Measurements from ENCODE around the gene KMT2E. TPM values are rescaled to one million over a fixed set of nuclear protein-coding genes. Genes with fewer than 3 reads are reported as not detected.

KMT2E gene
- total RNA-seq, 2 experiments from 2014 or later, result 97.4 to 98.5 TPM

GRCh38 chr7:105131033-105131656 lies 117.1 kb downstream of the KMT2E start:
- ChIA-PET CTCF (interaction anchor here (0.6 to 1.9 kb wide), 4 partner anchors 11 to 1550 kb away, joined by 3 to 5 read pairs (median 3); no protein-coding TSS in a partner anchor), POLR2A (no interaction called here)
- H3K4me3 Mint-ChIP-seq, result no peak overlapping the region

DNA sequence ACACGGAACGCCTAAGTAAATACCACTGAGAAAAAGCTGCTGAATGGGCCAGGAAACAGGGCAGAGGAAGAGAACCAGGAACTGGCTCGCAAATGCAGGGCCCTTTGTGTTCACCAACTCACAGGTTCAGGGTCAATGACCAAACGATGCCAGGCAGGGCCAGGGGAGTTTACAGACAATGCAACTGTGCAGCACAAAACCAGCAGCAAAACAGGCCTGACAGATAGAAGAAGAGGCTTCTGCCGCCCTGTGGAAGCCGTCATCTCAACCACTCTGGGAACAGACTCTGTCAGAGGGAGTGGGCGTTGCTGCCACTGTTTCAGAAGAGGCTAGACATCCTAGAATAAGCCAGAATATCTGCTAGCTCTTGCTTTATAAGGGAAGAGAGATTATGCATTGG lies 117.9 kb downstream of the KMT2E start:
- H3K4me1 Mint-ChIP-seq, result peaks cover 22% of the 10 kb centered on the region
- DNase-seq, result no peak
- H3K27me3 Mint-ChIP-seq, result no peaks in the 10 kb centered on the region
- no peak overlapping the region for H3K27ac Mint-ChIP-seq
- no peaks in the 10 kb centered on the region for H3K9me3 Mint-ChIP-seq
- POLR2A ChIA-PET, result no interaction called here
- CTCF ChIA-PET, result interaction anchor here (1.9 kb wide), 1 partner anchor 11 kb away, joined by 5 read pairs; no protein-coding TSS in a partner anchor
- no peak overlapping the region for H3K4me3 Mint-ChIP-seq
- H3K36me3 Mint-ChIP-seq (ENCODE audit: low read depth), result peaks cover 26% of the 10 kb centered on the region

More at GRCh38 chr7:105131033-105131656, 117.1 kb downstream of the KMT2E start:
- Mint-ChIP-seq H3K9me3 (no peaks in the 10 kb centered on the region), H3K27me3 (no peaks in the 10 kb centered on the region), H3K4me1 (peaks cover 23% of the 10 kb centered on the region), H3K27ac (no peak overlapping the region), H3K36me3 (ENCODE audit: low read depth) (peaks cover 24% of the 10 kb centered on the region)
- no peak for DNase-seq

GRCh38 chr7:105132335-105132734 lies 118.3 kb downstream of the KMT2E start:
- no peak for DNase-seq
- Mint-ChIP-seq H3K27ac (no peak overlapping the region), H3K36me3 (ENCODE audit: low read depth) (peaks cover 27% of the 10 kb centered on the region), H3K27me3 (no peaks in the 10 kb centered on the region), H3K9me3 (no peaks in the 10 kb centered on the region), H3K4me1 (peaks cover 18% of the 10 kb centered on the region), H3K4me3 (no peak overlapping the region)
- POLR2A ChIA-PET, result no interaction called here
- CTCF ChIA-PET, result interaction anchor here (1.9 kb wide), 1 partner anchor 11 kb away, joined by 5 read pairs; no protein-coding TSS in a partner anchor

DNA sequence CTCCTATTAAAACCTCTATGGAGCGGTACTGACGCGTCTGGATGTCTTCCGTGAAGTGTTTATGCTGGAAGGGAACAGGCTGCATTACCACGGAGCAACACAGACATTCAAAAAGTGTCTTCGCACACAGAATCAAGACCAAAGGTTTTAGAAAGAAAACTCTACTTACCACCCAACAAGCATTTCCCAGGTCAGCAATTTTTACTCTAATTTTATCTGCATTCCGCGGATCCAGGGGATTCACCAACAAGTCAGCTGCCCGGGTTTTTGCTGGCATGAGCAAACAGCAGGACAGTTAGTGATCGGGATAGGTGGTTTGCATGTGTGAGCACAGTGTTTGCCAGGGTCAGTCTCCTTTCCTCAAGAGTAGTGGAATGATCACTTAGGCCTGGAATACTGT lies 118.8 kb downstream of the KMT2E start:
- CTCF ChIA-PET, result no interaction called here
- POLR2A ChIA-PET, result no interaction called here
- Mint-ChIP-seq H3K36me3 (ENCODE audit: low read depth) (peaks cover 24% of the 10 kb centered on the region), H3K4me3 (no peak overlapping the region), H3K27me3 (no peaks in the 10 kb centered on the region), H3K4me1 (peaks cover 14% of the 10 kb centered on the region), H3K27ac (no peak overlapping the region), H3K9me3 (no peaks in the 10 kb centered on the region)
- no peak for DNase-seq

DNA sequence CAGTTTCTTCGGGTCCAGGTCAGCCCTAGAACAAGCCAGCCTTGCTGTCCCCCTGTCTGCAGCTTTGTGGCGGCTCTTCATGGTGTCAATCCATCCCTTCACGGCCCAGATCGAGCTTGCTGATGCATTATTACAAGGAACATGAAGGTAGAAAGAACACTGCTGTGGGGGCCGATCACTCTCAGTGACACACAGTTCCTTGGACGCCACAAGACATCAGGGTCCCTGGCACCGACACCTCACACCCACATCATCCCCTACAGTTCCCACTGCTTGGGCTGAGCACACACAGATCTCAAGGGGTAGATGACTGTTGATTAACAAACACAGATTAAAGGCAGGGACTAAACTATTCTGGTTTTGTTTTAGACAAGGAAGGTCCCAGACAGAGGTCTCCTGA lies 119.4 kb downstream of the KMT2E start:
- CTCF ChIA-PET, result no interaction called here
- no peak for DNase-seq
- no peak overlapping the region for H3K27ac Mint-ChIP-seq
- H3K36me3 Mint-ChIP-seq (ENCODE audit: low read depth), result peaks cover 24% of the 10 kb centered on the region
- no peak overlapping the region for H3K4me3 Mint-ChIP-seq
- no peaks in the 10 kb centered on the region for H3K27me3 Mint-ChIP-seq
- no peaks in the 10 kb centered on the region for H3K9me3 Mint-ChIP-seq
- POLR2A ChIA-PET, result no interaction called here
- H3K4me1 Mint-ChIP-seq, result peaks cover 11% of the 10 kb centered on the region

DNA sequence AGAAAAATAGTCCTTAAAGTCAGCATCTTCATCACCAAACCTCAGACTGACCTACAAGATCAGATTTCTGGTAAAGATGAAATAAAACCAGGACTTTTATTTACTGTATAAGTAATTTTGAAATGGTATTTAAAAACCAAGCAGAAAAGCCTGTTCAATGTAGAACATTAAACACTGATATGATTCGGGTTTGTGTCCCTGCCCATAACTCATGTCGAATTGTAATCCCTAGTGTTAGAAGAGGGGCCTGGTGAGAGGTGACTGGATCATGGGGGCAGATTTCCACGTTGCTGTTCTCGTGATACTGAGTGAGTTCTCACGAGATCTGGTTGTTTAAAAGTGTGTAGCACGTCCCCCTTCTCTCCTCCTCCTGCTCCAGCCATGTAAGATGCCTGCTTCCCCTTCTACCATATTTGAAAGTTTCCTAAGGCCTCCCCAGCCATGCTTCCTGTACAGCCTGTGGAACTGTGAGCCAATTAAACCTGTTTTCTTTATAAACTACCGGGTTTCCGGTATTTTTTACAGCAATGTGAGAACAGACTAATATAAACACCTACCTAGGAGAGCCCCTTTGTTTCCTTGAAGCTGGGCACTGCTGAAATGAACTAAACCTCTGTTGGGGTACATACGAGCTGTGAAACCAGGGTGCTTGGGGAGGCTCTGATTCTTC lies 120.1 kb downstream of the KMT2E start:
- CTCF ChIA-PET, result no interaction called here

DNA sequence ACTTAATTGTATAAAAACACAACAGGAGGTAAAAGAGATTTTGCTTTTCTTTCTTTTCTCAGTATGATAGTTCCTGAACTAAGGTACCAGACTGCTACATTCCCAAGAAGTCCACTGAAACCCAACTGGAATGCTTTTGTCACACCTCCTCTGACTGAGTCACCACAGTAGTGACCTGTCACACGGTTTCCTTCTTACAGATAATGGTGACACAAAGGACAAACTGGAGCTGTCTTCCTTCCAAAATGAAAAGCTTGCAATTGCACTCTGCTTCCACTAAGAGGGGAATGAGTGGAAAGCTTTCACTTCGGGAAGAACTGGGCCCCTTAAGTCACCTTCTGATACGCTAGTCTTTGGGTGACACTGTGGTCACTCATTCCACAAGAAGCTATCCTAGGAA lies 122.2 kb downstream of the KMT2E start:
- no peak overlapping the region for H3K27ac Mint-ChIP-seq
- no peak overlapping the region for H3K4me3 Mint-ChIP-seq
- no peaks in the 10 kb centered on the region for H3K27me3 Mint-ChIP-seq
- no peaks in the 10 kb centered on the region for H3K9me3 Mint-ChIP-seq
- POLR2A ChIA-PET, result no interaction called here
- CTCF ChIA-PET, result interaction anchor here (1.0 to 1.6 kb wide), 3 partner anchors 8 to 10 kb away, joined by 3 to 4 read pairs (median 4); no protein-coding TSS in a partner anchor
- peaks cover 8% of the 10 kb centered on the region for H3K4me1 Mint-ChIP-seq
- H3K36me3 Mint-ChIP-seq (ENCODE audit: low read depth), result peaks cover 17% of the 10 kb centered on the region
- DNase-seq, result no peak

More for the DNA sequence above, 120.1 kb downstream of the KMT2E start:
- peaks cover 11% of the 10 kb centered on the region for H3K4me1 Mint-ChIP-seq
- no peak overlapping the region for H3K27ac Mint-ChIP-seq
- POLR2A ChIA-PET, result no interaction called here
- peaks cover 24% of the 10 kb centered on the region for H3K36me3 Mint-ChIP-seq (ENCODE audit: low read depth)
- H3K4me3 Mint-ChIP-seq, result no peak overlapping the region
- no peaks in the 10 kb centered on the region for H3K9me3 Mint-ChIP-seq
- H3K27me3 Mint-ChIP-seq, result no peaks in the 10 kb centered on the region
- no peak for DNase-seq

DNA sequence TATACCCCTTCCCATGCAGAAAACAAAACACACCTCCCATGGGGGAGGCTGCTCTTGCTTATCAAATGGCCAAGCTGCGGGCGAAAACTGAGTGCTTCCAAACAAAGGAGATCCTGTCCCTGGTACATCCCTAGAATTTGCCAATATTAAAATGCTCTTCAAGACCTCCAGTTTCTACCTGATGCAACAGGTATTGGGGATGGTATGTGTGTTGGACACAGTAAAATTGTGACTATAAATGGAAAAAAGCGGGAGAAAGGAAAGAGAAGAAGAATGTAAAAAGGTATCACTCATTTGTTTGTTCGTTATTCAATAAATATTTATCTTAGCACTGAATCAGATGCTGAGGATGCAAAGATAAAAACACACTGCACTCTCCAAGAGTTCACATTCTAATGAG lies 123.9 kb downstream of the KMT2E start:
- POLR2A ChIA-PET, result no interaction called here
- no peaks in the 10 kb centered on the region for H3K9me3 Mint-ChIP-seq
- H3K4me3 Mint-ChIP-seq, result no peak overlapping the region
- no peak overlapping the region for H3K27ac Mint-ChIP-seq
- CTCF ChIA-PET, result no interaction called here
- no peaks in the 10 kb centered on the region for H3K27me3 Mint-ChIP-seq
- DNase-seq, result no peak
- H3K36me3 Mint-ChIP-seq (ENCODE audit: low read depth), result peaks cover 19% of the 10 kb centered on the region
- H3K4me1 Mint-ChIP-seq, result peaks cover 3% of the 10 kb centered on the region

GRCh38 chr7:105139381-105139780 lies 125.4 kb downstream of the KMT2E start:
- Mint-ChIP-seq H3K4me1 (peaks cover 3% of the 10 kb centered on the region), H3K27ac (no peak overlapping the region), H3K36me3 (ENCODE audit: low read depth) (peaks cover 23% of the 10 kb centered on the region), H3K9me3 (no peaks in the 10 kb centered on the region), H3K27me3 (no peaks in the 10 kb centered on the region), H3K4me3 (no peak overlapping the region)
- ChIA-PET CTCF (interaction anchor here (0.5 kb wide), 1 partner anchor 427 kb away, joined by 3 read pairs; no protein-coding TSS in a partner anchor), POLR2A (no interaction called here)
- DNase-seq, result no peak

GRCh38 chr7:105141068-105141467 lies 127.1 kb downstream of the KMT2E start:
- H3K27ac Mint-ChIP-seq, result no peak overlapping the region
- ChIA-PET CTCF (interaction anchor here (0.7 to 1.4 kb wide), 3 partner anchors 10 to 23 kb away, joined by 3 to 5 read pairs (median 4); no protein-coding TSS in a partner anchor), POLR2A (no interaction called here)
- H3K27me3 Mint-ChIP-seq, result no peaks in the 10 kb centered on the region
- peaks cover 23% of the 10 kb centered on the region for H3K36me3 Mint-ChIP-seq (ENCODE audit: low read depth)
- DNase-seq, result no peak
- H3K4me3 Mint-ChIP-seq, result no peak overlapping the region
- H3K4me1 Mint-ChIP-seq, result peaks cover 3% of the 10 kb centered on the region
- no peaks in the 10 kb centered on the region for H3K9me3 Mint-ChIP-seq

- Mint-ChIP-seq H3K9me3 (no peaks in the 10 kb centered on the region), H3K27me3 (no peaks in the 10 kb centered on the region), H3K4me3 (no peak overlapping the region), H3K27ac (no peak overlapping the region), H3K4me1 (peaks cover 7% of the 10 kb centered on the region), H3K36me3 (ENCODE audit: low read depth) (peaks cover 4% of the 10 kb centered on the region)
- ChIA-PET POLR2A (no interaction called here), CTCF (no interaction called here)
- no peak for DNase-seq
Observed at GRCh38 chr7:105149827-105150226, 135.8 kb downstream of the KMT2E start.

DNA sequence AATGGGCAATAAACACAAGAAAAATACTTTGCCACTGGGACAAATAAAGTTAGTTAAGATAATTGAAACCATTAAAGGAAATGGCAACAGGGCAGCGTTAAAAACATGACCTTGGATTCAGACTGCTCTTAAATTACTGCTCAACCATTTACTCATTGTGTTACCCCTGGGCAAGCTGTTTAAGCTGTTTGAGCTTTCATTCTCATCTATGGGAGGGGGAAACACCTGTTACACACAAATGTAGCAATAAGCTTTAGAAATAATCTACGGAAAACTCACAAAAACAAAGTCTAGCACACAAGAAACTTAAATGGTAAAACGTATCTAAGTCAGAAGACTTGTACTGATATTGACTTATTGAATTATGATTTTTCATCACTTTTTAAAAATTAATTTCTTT lies 137.1 kb downstream of the KMT2E start:
- Mint-ChIP-seq H3K4me3 (no peak overlapping the region), H3K27me3 (no peaks in the 10 kb centered on the region), H3K36me3 (ENCODE audit: low read depth) (peaks cover 9% of the 10 kb centered on the region), H3K27ac (no peak overlapping the region), H3K9me3 (no peaks in the 10 kb centered on the region), H3K4me1 (peaks cover 7% of the 10 kb centered on the region)
- ChIA-PET CTCF (interaction anchor here (1.1 kb wide), 1 partner anchor 11 kb away, joined by 5 read pairs; no protein-coding TSS in a partner anchor), POLR2A (no interaction called here)
- DNase-seq, result no peak

DNA sequence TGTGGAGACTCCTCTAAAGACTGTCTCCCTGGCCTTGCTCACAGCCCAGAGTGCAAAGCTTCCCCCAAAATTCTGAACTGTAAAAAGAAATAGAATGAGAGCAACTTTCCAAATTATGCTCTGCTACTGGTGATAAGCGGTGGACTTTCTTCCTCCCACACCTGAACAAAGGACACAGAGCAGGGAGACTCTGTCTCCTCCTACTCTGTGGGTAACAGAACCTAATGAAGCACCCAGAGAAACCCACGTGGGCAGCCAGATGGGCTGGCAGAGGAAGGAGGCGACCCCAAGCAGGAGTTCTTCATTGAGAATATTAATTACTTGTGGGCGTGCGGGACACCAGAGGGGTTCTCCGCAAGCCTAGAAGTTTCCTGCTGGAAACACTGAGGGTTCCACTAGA lies 139.5 kb downstream of the KMT2E start:
- Mint-ChIP-seq H3K4me3 (no peak overlapping the region), H3K36me3 (ENCODE audit: low read depth) (peaks cover 14% of the 10 kb centered on the region), H3K4me1 (peaks cover 7% of the 10 kb centered on the region), H3K27me3 (no peaks in the 10 kb centered on the region), H3K9me3 (no peaks in the 10 kb centered on the region), H3K27ac (no peak overlapping the region)
- ChIA-PET POLR2A (no interaction called here), CTCF (interaction anchor here (0.6 to 2.2 kb wide), 8 partner anchors 10 to 245 kb away, joined by 3 to 12 read pairs (median 4); no protein-coding TSS in a partner anchor)
- no peak for DNase-seq
